ENCODE data around the gene TWIST1.

The TWIST1 gene

GRCh38 chr7:19113002-19113350 is 4.5 kb downstream of the TWIST1 start:
- no peak for DNase-seq (ENCODE audit: low spot score)

GRCh38 chr7:19112274-19113001 is 5.0 kb downstream of the TWIST1 start:
- peak; percentile 41 for DNase-seq (ENCODE audit: low spot score)

DNA sequence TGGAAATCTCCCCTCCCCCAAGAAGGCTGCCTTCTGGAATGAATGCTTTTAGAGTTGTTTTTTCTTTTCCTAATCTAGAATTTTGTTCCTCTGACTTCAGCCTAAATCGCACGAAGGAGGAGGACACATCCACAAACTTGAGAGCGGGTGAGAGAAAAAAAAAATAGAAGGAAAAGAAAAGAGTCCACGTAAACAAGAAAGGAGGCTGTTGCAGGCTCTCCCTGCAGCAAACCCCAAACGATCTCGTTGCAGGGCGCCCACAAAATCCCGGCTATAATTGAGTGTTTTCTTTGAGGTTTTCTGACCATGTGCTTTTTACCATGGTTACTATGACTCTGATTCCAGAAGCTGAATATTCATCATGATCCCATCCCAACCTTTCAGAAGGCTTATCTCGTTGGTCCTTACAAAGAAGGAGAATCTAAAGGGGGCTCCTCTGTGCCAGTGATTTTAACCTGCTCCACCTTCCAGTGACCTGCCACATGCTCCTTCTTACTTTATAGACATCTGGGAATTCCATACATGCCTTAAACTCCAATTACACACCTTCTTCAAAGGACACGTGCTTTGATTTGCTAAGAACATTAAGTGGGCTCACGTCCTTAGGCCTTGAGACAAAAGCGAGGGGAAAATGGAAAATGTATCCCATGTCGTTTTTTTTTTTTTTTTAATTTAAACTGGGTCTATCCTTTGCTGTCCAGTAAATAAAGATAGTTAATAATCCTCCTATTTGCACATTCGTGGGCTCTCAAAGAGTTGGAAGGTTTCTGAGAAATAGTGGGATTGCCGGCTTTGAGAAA is 5.8 kb downstream of the TWIST1 start:
- no peak for DNase-seq (ENCODE audit: low spot score)

- no peak for DNase-seq (ENCODE audit: low spot score)
Measured at GRCh38 chr7:19110776-19111175, 6.7 kb downstream of the TWIST1 start.

GRCh38 chr7:19110026-19110730 is 7.3 kb downstream of the TWIST1 start:
- DNase-seq (ENCODE audit: low spot score): no peak

DNA sequence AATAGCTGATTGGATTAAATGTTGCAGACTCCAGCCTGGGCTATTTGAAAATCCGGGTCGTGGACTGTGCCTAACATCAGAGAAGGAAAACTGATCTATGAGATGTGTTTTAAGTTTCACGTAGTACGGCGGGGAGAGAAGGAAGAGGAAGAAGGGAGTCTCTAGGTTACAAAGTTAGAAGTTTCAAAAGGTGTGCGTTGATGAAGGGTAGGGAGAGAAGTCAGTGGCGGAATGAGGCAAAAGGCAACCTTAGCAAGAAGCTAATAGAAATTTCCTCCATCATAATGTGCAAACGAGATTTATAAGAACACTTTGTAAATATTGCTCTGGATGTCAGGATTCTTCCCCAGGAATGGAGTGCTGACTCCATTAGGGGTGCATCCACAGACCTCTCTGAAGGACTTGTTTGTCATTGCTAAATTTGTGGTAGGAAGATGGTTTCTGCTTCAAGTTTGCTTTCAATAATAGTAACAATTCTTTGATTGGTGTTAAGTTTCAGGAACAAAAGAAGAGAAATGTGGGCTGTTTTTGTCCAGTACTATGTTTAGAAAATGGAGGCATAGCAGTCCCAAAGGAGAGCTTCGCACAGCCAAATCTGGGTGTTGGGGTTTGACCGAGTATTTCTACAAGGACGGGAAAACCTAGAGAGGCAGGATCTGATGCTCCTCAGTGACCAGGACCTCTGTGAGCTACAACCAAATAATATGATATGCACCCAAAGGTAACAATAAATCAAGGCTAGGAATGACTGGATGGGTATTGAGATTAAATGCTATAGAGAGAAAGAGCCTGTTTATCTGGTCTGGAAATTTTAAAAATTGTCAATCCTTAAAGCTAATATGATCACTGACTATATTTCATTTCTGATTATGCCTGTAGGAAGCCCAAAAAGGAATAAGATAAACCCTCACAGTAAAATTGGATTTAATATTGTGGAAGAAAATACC is 8.2 kb downstream of the TWIST1 start:
- DNase-seq (ENCODE audit: low spot score): no peak

DNA sequence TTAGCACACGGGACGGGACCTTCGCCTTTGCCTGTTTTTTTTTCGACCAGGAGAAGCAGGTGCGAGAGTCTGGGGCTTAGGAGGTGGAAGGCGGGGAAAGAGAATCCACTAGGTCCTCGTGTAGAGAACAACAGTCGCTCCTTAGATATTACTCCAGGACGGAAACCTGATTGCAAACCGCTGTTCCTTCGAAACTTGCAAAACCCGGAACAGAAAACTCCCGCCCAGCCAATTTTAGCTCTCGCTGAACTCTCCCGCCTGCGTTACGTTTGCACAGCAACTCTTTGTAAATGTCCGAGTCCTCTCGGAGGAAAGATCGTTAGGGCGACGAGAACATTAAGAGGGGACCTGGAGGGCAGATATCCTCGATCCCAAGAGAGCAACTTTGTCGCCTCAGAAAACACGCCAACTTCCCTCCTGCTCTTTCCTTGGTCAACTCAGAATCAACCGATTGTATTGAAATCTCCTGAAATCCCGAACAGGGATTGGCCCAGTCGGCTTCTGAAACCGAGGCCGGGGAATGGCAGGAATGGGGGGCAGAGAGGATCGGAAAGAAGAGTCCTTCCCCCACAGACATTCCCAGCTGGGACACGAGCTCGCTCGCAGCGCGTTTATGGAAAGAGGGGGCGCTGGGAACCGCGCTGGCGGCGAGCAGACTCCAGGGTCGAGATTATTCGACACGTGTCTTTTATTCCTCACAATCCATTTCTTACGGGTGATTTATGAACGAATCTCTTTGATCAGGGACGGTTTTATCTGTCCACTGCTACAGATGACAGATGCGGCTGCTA is 9.9 kb downstream of the TWIST1 start:
- peak; percentile 33 for DNase-seq (ENCODE audit: low spot score)

DNA sequence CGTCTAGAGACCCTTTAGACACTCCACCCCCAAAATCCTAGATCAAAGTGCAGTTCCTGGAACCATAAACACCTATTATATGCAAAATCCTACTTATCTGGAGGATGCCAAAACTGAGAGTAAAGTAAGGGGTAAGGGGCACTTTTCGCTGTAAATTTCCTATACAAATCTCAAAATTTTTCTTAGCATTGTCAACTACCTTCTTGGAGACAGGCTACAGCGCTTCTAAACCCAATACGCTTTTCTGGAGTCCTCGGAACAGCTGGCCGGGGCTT is 10.4 kb downstream of the TWIST1 start:
- DNase-seq (ENCODE audit: low spot score): no peak

DNA sequence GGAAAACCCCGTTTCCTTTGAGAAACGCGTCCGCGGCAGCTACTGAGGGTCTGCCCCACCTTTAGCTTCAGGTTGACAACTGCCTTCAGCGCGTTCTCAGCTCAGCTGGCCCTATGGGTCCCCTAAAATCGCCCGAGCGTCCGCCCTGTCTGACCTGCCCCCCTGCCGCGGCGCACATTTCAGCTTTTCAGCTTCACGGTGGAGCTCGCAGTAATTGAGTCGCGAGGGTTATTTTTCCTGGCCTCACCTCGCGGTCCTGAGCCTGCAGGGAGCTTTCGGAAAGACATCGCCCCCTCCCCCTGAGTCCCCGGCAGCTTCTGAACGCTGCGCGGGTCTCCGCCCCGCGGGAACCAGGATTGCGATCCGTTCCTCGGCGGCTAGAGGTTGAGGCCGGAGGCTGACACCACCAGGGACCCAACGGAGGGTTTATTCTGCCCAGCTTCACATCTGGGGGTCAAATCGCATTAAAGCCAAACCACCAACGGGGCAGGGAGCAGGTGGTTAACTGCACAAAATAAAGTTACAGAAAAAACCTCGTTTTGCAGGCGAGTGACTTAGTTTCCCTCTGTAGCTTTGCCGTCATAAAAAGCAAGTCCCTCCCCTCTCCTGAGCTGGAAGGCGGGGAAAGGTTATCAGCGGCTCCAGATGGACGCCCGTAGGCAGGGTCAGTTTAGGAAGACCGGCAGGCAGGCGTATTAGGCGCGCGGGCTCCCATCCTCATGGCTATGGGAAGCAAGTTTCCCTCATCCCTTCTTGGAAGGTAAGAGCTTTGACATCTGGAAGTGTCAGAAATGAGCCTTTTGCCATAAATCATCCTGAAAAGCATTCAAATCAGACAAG is 11.0 kb downstream of the TWIST1 start:
- DNase-seq (ENCODE audit: low spot score): no peak

- no peak for DNase-seq (ENCODE audit: low spot score)
Measured at GRCh38 chr7:19105546-19105945, 11.9 kb downstream of the TWIST1 start.

DNA sequence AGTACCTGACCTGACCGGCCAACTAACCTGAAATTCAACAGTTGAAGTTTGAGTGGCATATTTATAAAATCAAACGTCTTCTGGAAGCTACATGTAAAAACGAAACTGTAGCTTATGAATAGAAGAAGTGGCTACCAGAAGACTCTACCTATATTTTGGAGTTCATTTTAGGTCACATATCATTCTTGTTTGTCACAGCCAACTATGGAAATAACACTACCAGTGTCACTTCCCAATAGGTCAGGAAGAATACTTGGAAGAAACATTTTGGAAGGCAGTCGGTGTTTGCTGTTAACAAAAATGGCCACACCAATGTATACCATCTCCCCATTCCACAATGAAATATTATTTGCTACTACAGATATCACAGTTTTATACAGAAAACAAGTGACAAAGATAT is 12.6 kb downstream of the TWIST1 start:
- DNase-seq (ENCODE audit: low spot score): no peak

DNA sequence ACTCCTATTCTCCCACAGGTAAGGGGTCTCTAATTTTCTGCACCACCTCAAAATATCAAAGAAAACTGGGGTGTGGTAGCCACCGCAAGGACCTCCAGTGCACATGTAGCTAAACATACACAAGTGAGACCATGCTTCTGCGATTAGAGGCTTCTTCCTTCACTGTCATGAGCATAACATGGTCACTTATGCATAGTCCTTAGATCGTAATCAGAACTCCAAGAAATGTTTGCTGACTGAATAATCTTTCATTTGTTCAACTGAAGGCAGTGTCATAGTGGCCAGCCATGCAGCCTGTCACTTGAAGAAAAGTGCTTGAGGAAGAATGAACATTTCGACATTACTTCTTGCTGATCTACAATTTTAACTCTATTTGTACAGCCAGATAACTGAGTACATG is 14.6 kb downstream of the TWIST1 start:
- no peak for DNase-seq (ENCODE audit: low spot score)

DNA sequence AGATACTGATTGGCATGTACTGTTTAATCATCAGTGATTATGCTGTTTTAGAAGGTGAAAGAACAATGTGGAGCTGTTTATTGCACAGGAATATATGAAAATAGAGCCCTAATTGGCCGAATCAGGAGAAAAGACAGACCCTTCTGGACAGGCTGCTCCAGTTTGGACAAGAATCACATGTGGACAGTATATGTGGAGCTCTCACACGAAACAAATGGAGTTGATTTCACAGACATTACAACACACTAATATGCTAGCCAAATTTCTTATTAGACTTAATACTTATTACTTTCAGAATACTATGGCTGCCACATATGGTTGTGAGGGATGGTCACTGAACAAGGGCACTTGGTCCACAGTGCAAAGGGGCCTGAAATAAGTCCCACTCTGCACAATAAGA is 15.5 kb downstream of the TWIST1 start:
- DNase-seq (ENCODE audit: low spot score): no peak

DNA sequence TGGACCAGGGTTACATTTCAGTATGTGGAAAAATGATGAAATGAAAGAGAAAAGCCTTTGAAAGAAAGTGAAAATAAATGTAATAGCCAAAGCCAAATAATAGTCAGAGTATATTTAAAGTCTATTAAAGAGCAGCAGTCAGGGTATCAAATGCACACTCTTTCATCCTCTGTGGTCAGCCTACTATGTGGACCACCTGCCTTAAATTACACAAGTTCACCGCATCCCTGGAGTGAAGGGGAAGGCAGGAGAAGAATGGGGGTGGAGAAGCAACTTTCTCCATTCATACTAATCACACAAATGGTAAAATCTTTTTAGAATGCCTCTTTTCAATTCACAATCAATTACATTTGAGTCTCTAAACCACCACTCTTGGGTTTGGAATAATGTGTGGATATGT is 16.0 kb downstream of the TWIST1 start:
- no peak for DNase-seq (ENCODE audit: low spot score)

DNA sequence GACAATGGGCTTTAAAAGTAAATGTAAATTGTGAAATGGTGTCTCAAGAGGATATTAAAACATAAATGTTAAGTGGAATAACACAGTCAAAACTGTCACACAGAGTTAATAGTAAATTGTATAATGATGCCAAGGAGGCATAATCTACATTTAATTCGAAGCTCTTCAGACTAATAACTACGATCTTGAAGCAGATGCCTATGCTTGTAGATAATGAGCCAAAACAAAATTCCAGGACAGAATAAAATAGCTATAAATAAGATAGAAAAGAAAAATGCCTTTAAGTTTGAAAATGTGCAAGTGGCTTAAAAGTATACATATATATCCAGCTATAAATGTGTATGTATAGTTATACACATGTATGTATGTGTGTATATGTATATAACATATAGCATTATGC is 17.5 kb downstream of the TWIST1 start:
- no peak for DNase-seq (ENCODE audit: low spot score)

GRCh38 chr7:19099194-19099593 is 18.2 kb downstream of the TWIST1 start:
- DNase-seq (ENCODE audit: low spot score): no peak

GRCh38 chr7:19098510-19098909 is 18.9 kb downstream of the TWIST1 start:
- no peak for DNase-seq (ENCODE audit: low spot score)

- DNase-seq (ENCODE audit: low spot score): no peak
Measured at GRCh38 chr7:19097165-19098055, 20.0 kb downstream of the TWIST1 start.

- no peak for DNase-seq (ENCODE audit: low spot score)
Measured at GRCh38 chr7:19095353-19095860, 22.0 kb downstream of the TWIST1 start.

All from AG08396 (cell line).